ENCODE results near the gene CEP162. TPM values are rescaled to one million over a fixed set of nuclear protein-coding genes. Genes with fewer than 3 reads are reported as not detected.
"Not testable (repeated sequence)": the region's sequence is repeated elsewhere in the genome, so short reads cannot be mapped to it uniquely, and the experiment has no call there.

The CEP162 gene
- total and polyA plus RNA-seq, 5 donors from 2014 or later, result 2.2 to 6.0 (median 2.8) TPM

GRCh38 chr6:84193114-84193708 lies 34.2 kb downstream of the CEP162 start:
- Histone ChIP-seq H3K27ac (ENCODE audit: insufficient read depth, low read length, poor library complexity, severe bottlenecking) (no peak overlapping the region), H3K4me1 (ENCODE audit: control insufficient read depth, insufficient read depth, low read length, poor library complexity, severe bottlenecking) (no peaks in the 10 kb centered on the region), H3K4me3 (ENCODE audit: low read depth, low read length) (no peak overlapping the region), H3K36me3 (ENCODE audit: control insufficient read depth, insufficient read depth, low read length) (peaks cover 38% of the 10 kb centered on the region), H3K9me3 (ENCODE audit: control insufficient read depth in 2 of 2, low read length in 2 of 2) (no peaks in the 10 kb centered on the region), H3K27me3 (ENCODE audit: control insufficient read depth, insufficient read depth, low read length) (no peaks in the 10 kb centered on the region)
- peaks cover 0 to 2% (median 0%) of the 10 kb centered on the region in 7 donors for H3K9me3 Mint-ChIP-seq
- peaks cover 0 to 10% (median 0%) of the 10 kb centered on the region in 4 donors for H3K4me1 Mint-ChIP-seq
- DNase-seq (no peak), ATAC-seq (ENCODE audit: low read depth in 2 of 2) (no peak)
- H3K27me3 Mint-ChIP-seq, result no peaks in the 10 kb centered on the region
- no peak overlapping the region for H3K4me3 Mint-ChIP-seq
- peaks cover 63% of the 10 kb centered on the region for H3K36me3 Mint-ChIP-seq
- H3K27ac Mint-ChIP-seq, result no peak overlapping the region

- Mint-ChIP-seq H3K9me3 (peaks cover 0 to 2% (median 0%) of the 10 kb centered on the region in 7 donors), H3K4me3 (no peak overlapping the region), H3K36me3 (peaks cover 60% of the 10 kb centered on the region), H3K27me3 (no peaks in the 10 kb centered on the region), H3K4me1 (peaks cover 0 to 10% (median 0%) of the 10 kb centered on the region in 4 donors), H3K27ac (no peak overlapping the region)
- H3K4me3 ChIP-seq (ENCODE audit: low read depth, low read length), result no peak overlapping the region
- H3K27ac ChIP-seq (ENCODE audit: insufficient read depth, low read length, poor library complexity, severe bottlenecking), result no peak overlapping the region
- H3K9me3 ChIP-seq (ENCODE audit: control insufficient read depth in 2 of 2, low read length in 2 of 2), result no peaks in the 10 kb centered on the region
- no peak for DNase-seq
- no peaks in the 10 kb centered on the region for H3K27me3 ChIP-seq (ENCODE audit: control insufficient read depth, insufficient read depth, low read length)
- no peaks in the 10 kb centered on the region for H3K4me1 ChIP-seq (ENCODE audit: control insufficient read depth, insufficient read depth, low read length, poor library complexity, severe bottlenecking)
- no peak for ATAC-seq (ENCODE audit: low read depth in 2 of 2)
- H3K36me3 ChIP-seq (ENCODE audit: control insufficient read depth, insufficient read depth, low read length), result peaks cover 37% of the 10 kb centered on the region
These were observed 35.6 kb downstream of the CEP162 start for GRCh38 chr6:84191802-84192201.

GRCh38 chr6:84189356-84189755 lies 38.1 kb downstream of the CEP162 start:
- not testable (repeated sequence) for H3K27me3 Mint-ChIP-seq; H3K27ac ChIP-seq (ENCODE audit: insufficient read depth, low read length, poor library complexity, severe bottlenecking); H3K27ac Mint-ChIP-seq; H3K4me3 ChIP-seq (ENCODE audit: low read depth, low read length); H3K27me3 ChIP-seq (ENCODE audit: control insufficient read depth, insufficient read depth, low read length); H3K9me3 Mint-ChIP-seq; H3K4me1 Mint-ChIP-seq; H3K4me3 Mint-ChIP-seq; H3K9me3 ChIP-seq (ENCODE audit: control insufficient read depth in 2 of 2, low read length in 2 of 2); H3K4me1 ChIP-seq (ENCODE audit: control insufficient read depth, insufficient read depth, low read length, poor library complexity, severe bottlenecking); ATAC-seq (ENCODE audit: low read depth in 2 of 2); DNase-seq
- peaks cover 32% of the 10 kb centered on the region for H3K36me3 ChIP-seq (ENCODE audit: control insufficient read depth, insufficient read depth, low read length)
- H3K36me3 Mint-ChIP-seq, result peaks cover 43% of the 10 kb centered on the region

- H3K4me3 Mint-ChIP-seq, result no peak overlapping the region
- no peaks in the 10 kb centered on the region for H3K4me1 ChIP-seq (ENCODE audit: control insufficient read depth, insufficient read depth, low read length, poor library complexity, severe bottlenecking)
- peaks cover 8% of the 10 kb centered on the region for H3K36me3 ChIP-seq (ENCODE audit: control insufficient read depth, insufficient read depth, low read length)
- H3K27me3 Mint-ChIP-seq, result no peaks in the 10 kb centered on the region
- peaks cover 0 to 2% (median under 1%) of the 10 kb centered on the region in 4 donors for H3K4me1 Mint-ChIP-seq
- DNase-seq (no peak), ATAC-seq (ENCODE audit: low read depth in 2 of 2) (no peak)
- no peaks in the 10 kb centered on the region for H3K27me3 ChIP-seq (ENCODE audit: control insufficient read depth, insufficient read depth, low read length)
- H3K27ac ChIP-seq (ENCODE audit: insufficient read depth, low read length, poor library complexity, severe bottlenecking), result no peak overlapping the region
- H3K27ac Mint-ChIP-seq, result no peak overlapping the region
- H3K4me3 ChIP-seq (ENCODE audit: low read depth, low read length), result no peak overlapping the region
- H3K9me3 Mint-ChIP-seq, result peaks cover 0 to 6% (median 0%) of the 10 kb centered on the region in 7 donors
- H3K9me3 ChIP-seq (ENCODE audit: control insufficient read depth in 2 of 2, low read length in 2 of 2), result no peaks in the 10 kb centered on the region
- H3K36me3 Mint-ChIP-seq, result peaks cover 14% of the 10 kb centered on the region
These were observed 44.0 kb downstream of the CEP162 start for GRCh38 chr6:84183430-84183829.

- Mint-ChIP-seq H3K27ac (no peak overlapping the region), H3K27me3 (no peaks in the 10 kb centered on the region), H3K4me3 (no peak overlapping the region), H3K36me3 (peaks cover 15% of the 10 kb centered on the region), H3K4me1 (peaks cover 0 to 2% (median under 1%) of the 10 kb centered on the region in 4 donors), H3K9me3 (peaks cover 0 to 6% (median 0%) of the 10 kb centered on the region in 7 donors)
- DNase-seq (no peak), ATAC-seq (ENCODE audit: low read depth in 2 of 2) (no peak)
- Histone ChIP-seq H3K9me3 (ENCODE audit: control insufficient read depth in 2 of 2, low read length in 2 of 2) (no peaks in the 10 kb centered on the region), H3K4me1 (ENCODE audit: control insufficient read depth, insufficient read depth, low read length, poor library complexity, severe bottlenecking) (no peaks in the 10 kb centered on the region), H3K27ac (ENCODE audit: insufficient read depth, low read length, poor library complexity, severe bottlenecking) (no peak overlapping the region), H3K4me3 (ENCODE audit: low read depth, low read length) (no peak overlapping the region), H3K27me3 (ENCODE audit: control insufficient read depth, insufficient read depth, low read length) (no peaks in the 10 kb centered on the region), H3K36me3 (ENCODE audit: control insufficient read depth, insufficient read depth, low read length) (peaks cover 8% of the 10 kb centered on the region)
These were observed 45.4 kb downstream of the CEP162 start for GRCh38 chr6:84182001-84182400.

GRCh38 chr6:84177241-84177640 lies 50.2 kb downstream of the CEP162 start:
- no peak overlapping the region for H3K27ac Mint-ChIP-seq
- DNase-seq, result no peak
- Histone ChIP-seq H3K27me3 (ENCODE audit: control insufficient read depth, insufficient read depth, low read length) (no peaks in the 10 kb centered on the region), H3K9me3 (ENCODE audit: control insufficient read depth in 2 of 2, low read length in 2 of 2) (no peaks in the 10 kb centered on the region), H3K27ac (ENCODE audit: insufficient read depth, low read length, poor library complexity, severe bottlenecking) (no peak overlapping the region), H3K36me3 (ENCODE audit: control insufficient read depth, insufficient read depth, low read length) (peaks cover 8% of the 10 kb centered on the region), H3K4me3 (ENCODE audit: low read depth, low read length) (no peak overlapping the region), H3K4me1 (ENCODE audit: control insufficient read depth, insufficient read depth, low read length, poor library complexity, severe bottlenecking) (no peaks in the 10 kb centered on the region)
- H3K9me3 Mint-ChIP-seq, result peaks cover 0 to 6% (median 1%) of the 10 kb centered on the region in 7 donors
- ATAC-seq (ENCODE audit: low read depth in 2 of 2), result no peak
- peaks cover 0 to 2% (median 0%) of the 10 kb centered on the region in 4 donors for H3K4me1 Mint-ChIP-seq
- H3K4me3 Mint-ChIP-seq, result no peak overlapping the region
- peaks cover 31% of the 10 kb centered on the region for H3K36me3 Mint-ChIP-seq
- H3K27me3 Mint-ChIP-seq, result no peaks in the 10 kb centered on the region

- Mint-ChIP-seq H3K27me3 (no peaks in the 10 kb centered on the region), H3K4me3 (no peak overlapping the region), H3K36me3 (peaks cover 32% of the 10 kb centered on the region), H3K4me1 (no peaks in the 10 kb centered on the region), H3K27ac (no peak overlapping the region), H3K9me3 (peaks cover 0 to 1% (median 0%) of the 10 kb centered on the region in 7 donors)
- no peaks in the 10 kb centered on the region for H3K9me3 ChIP-seq (ENCODE audit: control insufficient read depth in 2 of 2, low read length in 2 of 2)
- H3K4me1 ChIP-seq (ENCODE audit: control insufficient read depth, insufficient read depth, low read length, poor library complexity, severe bottlenecking), result no peaks in the 10 kb centered on the region
- H3K27me3 ChIP-seq (ENCODE audit: control insufficient read depth, insufficient read depth, low read length), result no peaks in the 10 kb centered on the region
- no peak overlapping the region for H3K4me3 ChIP-seq (ENCODE audit: low read depth, low read length)
- H3K36me3 ChIP-seq (ENCODE audit: control insufficient read depth, insufficient read depth, low read length), result peaks cover 17% of the 10 kb centered on the region
- no peak for DNase-seq
- ATAC-seq (ENCODE audit: low read depth in 2 of 2), result no peak
- H3K27ac ChIP-seq (ENCODE audit: insufficient read depth, low read length, poor library complexity, severe bottlenecking), result no peak overlapping the region
These were observed 54.9 kb downstream of the CEP162 start for GRCh38 chr6:84172574-84172973.

GRCh38 chr6:84172080-84172479 lies 55.4 kb downstream of the CEP162 start:
- Mint-ChIP-seq H3K27ac (no peak overlapping the region), H3K4me1 (no peaks in the 10 kb centered on the region), H3K9me3 (peaks cover 0 to 1% (median 0%) of the 10 kb centered on the region in 7 donors), H3K4me3 (no peak overlapping the region), H3K27me3 (no peaks in the 10 kb centered on the region), H3K36me3 (peaks cover 30% of the 10 kb centered on the region)
- DNase-seq (no peak), ATAC-seq (ENCODE audit: low read depth in 2 of 2) (no peak)
- no peaks in the 10 kb centered on the region for H3K9me3 ChIP-seq (ENCODE audit: control insufficient read depth in 2 of 2, low read length in 2 of 2)
- no peaks in the 10 kb centered on the region for H3K4me1 ChIP-seq (ENCODE audit: control insufficient read depth, insufficient read depth, low read length, poor library complexity, severe bottlenecking)
- H3K36me3 ChIP-seq (ENCODE audit: control insufficient read depth, insufficient read depth, low read length), result peaks cover 17% of the 10 kb centered on the region
- H3K27ac ChIP-seq (ENCODE audit: insufficient read depth, low read length, poor library complexity, severe bottlenecking), result no peak overlapping the region
- no peak overlapping the region for H3K4me3 ChIP-seq (ENCODE audit: low read depth, low read length)
- no peaks in the 10 kb centered on the region for H3K27me3 ChIP-seq (ENCODE audit: control insufficient read depth, insufficient read depth, low read length)

All from CD4-positive, CD25-positive, alpha-beta regulatory T cell (primary cell).